ENCODE results near the gene MED12.
"Not testable (repeated sequence)": the region's sequence is repeated elsewhere in the genome, so short reads cannot be mapped to it uniquely, and the experiment has no call there.

Gene MED12

DNA sequence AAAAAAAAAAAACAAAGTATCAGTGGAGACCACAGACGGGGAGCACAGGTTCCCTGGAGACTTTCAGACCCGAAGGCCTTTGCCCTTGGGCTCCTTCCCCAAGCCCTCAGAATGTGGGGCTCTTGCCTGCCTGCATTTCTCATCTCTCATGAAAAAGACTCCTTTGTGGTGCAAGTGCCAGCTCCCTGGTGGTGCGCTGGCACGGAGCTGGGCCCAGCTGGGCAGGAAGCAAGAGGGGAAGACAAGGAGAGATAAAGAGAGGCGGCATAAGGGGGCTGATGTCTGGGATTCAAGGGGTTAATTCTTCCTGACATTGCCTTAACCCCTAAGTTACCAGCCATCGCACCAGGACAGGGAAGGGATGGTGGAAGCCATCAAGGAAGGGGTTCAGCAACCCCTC is 48.1 kb downstream of the MED12 start:
- no peak for DNase-seq

DNA sequence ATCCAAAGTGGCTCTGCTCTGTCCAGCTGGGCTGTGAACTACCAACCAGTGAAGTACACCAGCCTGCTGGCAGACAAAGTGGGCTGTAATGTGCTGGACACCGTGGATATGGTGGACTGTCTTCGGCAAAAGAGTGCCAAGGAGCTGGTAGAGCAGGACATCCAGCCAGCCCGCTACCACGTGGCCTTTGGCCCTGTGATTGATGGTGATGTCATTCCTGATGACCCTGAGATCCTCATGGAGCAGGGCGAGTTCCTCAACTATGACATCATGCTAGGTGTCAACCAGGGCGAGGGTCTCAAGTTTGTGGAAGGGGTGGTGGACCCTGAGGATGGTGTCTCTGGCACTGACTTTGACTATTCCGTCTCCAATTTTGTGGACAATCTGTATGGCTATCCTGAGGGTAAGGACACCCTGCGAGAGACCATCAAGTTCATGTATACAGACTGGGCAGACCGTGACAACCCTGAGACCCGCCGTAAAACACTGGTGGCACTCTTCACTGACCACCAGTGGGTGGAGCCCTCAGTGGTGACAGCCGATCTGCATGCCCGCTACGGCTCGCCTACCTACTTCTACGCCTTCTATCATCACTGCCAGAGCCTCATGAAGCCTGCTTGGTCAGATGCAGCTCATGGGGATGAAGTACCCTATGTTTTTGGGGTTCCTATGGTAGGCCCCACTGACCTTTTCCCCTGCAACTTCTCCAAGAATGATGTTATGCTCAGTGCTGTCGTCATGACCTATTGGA is 48.8 kb downstream of the MED12 start:
- DNase-seq: no peak

DNA sequence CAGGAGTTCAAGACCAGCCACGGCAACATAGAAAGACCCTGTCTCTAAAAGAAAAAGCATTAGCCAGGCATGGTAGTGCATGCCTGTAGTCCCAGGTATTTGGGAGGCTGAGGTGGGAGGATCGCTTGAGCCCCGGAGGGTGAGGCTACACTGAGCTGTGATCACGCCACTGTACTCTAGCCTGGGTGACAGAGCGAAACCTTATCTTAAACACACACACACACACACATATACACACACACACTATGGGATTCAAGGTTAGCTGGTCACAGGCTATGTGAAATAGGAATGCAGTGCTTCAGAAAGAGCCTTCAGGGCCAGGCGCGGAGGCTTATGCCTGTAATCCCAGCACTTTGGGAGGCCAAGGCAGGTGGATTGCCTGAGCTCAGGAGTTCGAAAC is 49.7 kb downstream of the MED12 start:
- DNase-seq: no peak

DNA sequence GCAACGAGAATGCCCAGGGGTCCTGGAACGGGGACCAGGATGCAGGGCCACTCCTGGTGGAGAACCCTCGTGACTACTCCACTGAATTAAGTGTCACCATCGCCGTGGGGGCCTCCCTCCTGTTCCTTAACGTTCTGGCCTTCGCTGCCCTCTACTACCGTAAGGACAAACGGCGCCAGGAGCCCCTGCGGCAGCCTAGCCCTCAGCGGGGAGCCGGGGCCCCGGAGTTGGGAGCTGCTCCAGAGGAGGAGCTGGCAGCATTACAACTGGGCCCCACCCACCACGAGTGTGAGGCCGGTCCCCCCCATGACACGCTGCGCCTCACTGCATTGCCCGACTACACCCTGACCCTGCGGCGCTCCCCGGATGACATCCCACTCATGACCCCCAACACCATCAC is 51.2 kb downstream of the MED12 start:
- no peak for DNase-seq

DNA sequence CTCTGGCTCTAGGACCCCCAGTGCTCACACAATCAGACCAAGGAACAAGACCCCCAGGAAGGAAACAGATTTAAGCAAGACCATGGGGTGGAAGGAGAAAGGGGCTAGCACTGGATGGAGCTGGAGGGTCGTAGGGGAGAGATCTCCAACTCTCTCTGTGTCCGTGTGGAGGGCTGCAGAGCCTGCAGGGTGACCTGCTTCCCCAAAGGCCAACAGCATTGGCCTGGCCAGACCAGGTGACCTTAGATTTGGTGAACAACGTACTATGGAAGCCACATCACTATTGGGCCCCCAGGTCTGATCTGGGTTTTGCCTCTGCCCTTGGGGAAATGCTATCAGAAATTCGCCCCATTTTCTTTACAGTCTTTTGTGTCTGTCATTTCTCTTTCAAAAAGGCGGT is 52.3 kb downstream of the MED12 start:
- DNase-seq: no peak

DNA sequence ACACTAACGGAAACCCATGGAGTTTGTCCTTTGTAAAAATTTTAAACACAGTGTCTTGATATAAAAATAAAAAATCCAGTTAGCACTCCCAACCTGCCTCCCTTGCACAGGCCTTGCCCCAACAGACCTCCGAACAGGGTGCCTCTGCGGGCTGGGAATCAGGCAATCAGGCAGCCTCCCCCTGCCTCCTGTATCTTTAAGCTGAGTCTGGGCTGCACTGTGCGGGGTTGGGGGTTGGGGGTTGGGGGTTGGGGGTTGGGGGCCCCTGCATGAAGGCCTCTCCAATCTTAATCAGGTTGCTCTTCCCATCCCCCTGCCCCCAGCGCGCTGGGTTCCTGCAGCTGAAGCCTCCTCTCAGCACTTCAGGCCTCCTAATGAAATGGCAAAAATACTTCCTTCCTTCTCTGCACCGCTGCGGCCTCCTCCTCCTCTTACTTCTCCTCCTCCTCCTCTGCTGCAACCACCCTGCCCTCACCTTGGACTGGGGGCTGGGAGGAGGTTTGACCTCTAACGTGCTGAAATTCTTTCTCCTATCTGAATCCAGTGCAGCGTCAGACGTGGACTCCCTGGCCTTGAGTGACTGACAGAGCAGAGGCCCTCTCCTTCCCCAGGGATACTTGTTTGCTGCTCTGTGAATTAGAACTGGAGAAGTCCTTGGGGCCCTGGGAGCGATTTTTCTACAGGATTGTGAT is 52.9 kb downstream of the MED12 start:
- DNase-seq: no peak

DNA sequence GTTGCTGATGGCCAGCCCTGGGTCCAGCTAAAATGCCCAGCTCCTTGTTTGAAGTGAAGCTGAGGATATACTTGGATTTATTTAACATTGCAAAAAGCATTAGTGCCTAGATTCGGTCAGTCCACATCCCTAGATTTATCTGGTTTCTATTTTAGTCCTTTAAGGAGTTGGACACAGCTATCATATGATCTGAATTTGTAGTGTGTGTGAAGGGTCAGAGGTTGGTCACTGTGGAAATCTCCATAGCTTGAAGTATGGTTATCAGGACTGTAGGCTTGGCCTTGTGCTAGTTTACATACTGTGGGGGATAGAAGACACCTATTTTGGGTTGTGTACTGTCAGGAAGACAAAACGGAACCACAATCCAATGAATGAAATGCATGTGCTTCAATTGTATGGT is 55.0 kb downstream of the MED12 start:
- no peak for DNase-seq

DNA sequence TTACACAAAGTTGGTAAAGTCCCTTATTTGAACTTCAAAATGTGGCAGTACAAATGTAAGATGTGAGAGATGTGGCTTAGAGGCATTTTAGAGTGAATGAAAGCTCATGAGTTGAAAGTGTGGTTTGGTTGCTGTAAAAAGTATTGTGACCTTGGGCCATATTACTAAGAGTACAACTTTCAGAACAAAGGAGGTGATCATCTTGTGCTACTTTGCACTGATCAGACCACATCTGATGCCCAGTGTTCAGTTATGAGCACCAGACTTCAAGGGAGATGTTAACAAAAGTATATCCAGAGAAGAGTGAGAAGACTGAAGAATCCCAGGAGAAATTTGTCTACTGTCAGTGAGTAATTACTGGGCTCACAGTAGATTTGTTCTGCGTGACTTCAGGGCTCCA is 56.4 kb downstream of the MED12 start:
- no peak for DNase-seq

DNA sequence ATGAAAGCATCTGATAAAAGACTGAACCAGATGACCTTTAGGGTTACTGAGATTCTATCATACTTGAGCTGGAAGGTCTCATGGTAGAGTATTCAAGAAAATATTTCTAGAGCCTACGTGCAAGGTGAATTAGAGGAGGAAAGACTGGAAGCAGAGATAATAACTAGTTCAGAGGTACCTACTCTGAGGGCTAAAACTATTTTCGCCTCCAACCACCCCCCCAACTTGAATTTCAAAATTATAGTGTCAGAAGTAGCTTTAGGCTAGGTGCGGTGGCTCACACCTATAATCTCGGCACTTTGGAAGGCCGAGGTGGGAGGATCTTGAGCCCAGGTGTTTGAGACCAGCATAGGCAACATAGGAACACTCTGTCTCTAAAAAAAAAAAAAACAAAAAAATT is 57.1 kb downstream of the MED12 start:
- no peak for DNase-seq

DNA sequence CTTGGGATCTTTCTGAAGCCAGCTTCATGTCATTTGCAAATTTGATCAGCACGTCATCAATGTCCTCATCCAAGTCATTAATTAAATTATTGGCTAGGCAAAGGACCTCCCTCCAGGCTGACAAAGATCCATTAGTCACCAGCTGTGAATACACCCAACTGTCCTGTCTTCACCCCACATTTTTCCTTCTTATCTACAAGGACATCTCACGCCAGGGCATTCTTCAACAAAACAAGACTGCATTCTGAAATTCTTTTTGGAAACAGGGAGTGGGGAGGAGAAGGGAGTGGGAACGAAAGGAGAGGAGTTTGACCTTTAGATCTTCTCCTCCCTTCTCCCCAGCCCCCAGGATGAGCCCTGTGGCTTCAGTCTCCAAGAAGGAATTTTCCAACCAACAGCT is 58.9 kb downstream of the MED12 start:
- DNase-seq: no peak

DNA sequence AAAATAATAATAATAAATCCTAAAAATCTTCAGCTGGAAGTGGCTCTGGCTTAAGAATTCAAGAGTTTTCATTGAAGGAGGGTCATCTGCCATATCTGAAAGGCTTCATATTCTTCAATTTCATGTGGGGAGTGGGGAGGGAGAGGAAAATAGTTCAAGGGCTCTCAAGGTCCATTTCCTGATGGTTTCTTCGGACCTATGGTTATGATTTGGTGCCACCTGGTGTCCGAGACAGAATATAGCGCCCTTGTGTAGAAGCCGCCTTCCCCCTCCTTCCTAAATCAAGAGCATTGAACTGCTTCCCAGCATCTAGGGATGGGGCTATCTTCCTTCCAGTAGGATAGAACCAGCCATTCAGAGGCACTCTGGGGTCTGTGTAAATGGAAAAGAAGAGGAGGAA is 60.5 kb downstream of the MED12 start:
- peak; percentile 82 for DNase-seq

DNA sequence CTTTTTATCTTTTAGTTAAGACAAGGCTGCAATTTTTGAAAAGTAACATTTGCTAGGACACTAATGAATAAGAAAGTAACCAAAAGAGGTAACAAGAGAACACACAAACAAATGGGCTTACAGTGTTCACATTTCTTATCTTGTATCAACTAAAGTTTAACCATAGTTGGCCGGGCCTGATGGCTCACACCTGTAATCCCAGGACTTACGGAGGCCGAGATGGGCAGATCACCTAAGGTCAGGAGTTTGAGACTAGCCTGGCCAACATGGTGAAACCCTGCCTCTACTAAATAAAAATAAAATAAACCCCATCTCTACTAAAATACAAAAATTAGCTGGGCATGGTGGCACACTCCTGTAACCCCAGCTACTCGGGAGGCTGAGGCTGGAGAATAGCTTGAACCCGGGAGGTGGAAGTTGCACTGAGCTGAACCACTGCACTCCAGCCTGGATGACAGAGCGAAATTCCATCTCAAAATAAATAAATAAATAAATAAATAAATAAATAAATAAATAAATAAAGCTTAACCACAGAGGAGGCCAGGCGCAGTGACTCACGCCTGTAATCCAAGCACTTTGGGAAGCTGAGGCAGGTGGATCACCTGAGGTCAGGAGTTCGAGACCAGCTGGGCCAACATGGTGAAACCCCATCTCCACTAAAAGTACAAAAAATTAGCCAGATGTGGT is 62.3 kb downstream of the MED12 start:
- DNase-seq: not testable (repeated sequence)

DNA sequence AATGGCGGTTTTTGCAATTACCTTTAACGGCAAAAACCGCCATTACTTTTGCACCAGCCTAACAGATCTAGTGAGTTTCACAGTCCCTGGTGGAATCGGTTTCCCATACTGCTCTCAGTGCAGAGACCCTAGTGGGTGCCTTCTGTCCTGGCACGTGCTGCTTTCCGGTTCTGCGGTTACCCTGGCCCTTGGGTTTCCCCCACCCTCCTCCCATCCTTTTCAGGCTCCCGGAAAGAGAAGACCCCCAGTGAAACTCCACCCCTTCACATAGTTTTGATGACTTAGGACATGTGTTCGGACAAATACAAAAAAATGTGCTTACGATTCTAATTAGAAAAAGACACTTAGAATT is 63.1 kb downstream of the MED12 start:
- no peak for DNase-seq

DNA sequence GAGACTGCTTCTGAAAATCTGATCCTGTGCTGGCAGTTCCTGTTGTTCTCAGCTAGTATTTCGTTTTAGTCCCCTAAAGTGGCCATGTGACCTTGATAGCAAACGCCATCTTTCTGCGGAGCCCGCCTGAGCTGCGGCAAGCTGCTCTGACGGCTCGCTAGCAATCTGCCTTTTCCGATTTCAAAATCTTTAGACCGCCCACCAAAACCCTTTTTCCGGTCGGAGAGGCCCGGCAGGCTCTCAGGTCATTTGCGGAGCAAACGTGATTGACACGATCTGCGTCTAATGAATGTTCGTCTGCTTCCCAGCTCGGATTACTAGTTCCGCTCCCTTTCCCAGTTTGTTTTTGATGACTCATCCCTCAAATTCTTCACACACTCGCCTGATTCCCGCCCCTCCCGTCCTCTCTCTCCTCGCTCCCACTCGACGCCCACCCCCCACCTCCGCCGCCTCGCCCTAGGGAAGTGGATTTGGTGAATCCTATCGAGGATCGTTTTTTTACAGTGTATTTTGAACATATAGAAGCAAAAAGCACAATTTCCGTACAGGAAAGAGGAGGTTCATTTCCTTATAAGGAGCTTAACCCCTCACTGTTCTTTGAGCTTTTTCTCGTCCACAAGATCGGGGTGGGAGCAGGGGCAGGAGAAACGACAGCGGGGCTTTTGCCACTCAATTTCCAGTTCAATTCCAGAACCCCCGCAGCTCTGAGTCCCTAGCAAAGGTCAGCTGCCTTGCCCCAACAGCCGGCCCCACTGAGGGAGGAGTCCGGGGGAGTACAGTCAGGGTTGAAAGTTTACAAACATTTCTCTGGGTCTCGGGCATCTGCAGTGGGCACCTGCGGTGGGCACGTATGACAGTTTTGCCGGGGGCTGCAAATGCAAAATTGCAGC is 63.8 kb downstream of the MED12 start:
- peak; percentile 28 for DNase-seq

DNA sequence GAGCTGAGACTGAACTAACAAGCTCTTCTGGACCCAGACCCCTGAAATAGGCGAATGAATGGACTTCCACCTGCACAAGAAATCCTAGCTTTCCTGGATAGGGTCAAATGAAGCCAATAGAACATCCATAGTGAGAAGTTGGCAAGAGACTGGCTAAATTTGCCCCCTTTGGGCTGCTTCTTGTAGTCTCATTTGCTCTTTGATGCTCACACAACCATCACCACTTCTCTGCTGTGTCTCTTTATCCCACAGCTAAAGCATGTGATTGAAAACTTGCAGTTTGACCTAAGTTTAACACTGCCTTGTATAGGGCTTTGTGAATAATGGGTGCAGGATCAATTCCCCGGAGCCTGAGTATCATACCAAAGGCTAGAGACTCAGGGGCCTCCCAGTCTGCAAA is 64.5 kb downstream of the MED12 start:
- no peak for DNase-seq

DNA sequence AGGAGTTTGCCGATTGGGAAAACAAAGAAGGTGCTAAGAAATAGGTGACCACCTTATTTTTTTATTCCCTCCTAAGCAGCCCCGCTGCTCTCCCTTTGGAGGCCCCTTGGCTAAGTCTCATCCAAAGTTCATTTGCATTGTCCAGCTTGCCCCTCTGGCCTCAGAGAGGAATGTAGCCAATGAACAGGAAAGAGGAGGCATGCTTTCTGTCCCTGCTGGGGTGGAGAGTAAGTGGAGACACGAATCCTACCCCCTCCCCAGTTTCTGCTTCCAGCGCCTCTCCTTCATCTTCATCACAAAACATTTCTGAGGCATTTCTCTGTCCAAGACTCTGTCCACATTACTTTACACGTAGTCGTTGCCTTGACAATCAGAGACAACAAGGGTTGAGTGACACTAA is 64.9 kb downstream of the MED12 start:
- no peak for DNase-seq

DNA sequence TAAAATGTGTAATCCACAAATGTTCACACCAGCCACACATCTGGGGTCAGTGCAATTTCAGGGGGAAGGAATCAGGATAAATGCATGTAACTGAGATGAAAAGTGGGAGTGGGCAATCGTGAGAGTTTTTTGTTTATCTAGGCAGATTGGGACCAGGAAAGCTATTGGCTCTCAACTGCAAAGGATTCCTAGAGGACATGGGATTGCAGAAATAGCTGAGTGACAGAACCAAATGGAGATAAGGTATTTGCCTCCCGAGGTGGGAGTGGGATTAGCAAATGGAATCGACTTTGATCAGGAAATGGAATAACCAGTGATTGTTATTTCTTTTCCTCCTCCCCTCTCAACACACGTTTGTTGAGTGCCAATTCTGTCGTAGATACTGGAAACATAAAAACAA is 65.7 kb downstream of the MED12 start:
- no peak for DNase-seq

DNA sequence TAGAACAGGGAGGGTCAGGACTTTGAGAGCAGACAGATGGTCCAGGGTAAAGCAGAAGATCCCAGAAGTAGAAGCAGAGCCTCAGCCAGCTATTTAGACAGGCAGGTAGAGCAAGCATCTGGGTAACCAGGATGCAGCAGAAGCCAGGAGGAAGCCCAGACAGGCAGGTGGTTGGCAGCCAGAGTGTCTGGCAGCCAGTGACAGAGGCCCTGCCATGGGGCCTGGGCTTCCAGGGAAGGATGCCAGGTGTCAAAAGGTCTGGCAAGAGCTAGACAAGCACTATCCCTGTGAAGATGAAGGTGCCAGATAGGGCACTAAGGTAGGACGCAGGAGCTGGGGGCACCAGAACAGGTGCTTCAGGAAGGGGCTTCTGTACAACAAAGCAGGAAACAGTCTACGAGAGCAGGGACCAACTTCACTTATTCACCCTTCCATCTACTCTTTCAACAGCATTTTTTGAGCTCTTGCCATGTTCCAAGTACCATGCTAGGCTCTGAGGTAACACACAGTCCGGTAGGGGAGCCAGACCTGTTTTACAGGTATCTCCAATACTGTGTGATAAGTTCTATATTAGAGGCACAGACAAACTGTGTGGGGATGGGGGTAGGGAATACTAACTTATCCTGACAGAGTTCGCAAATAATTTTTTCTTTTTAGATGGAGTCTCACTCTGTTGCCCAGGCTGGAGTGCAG is 66.6 kb downstream of the MED12 start:
- no peak for DNase-seq

DNA sequence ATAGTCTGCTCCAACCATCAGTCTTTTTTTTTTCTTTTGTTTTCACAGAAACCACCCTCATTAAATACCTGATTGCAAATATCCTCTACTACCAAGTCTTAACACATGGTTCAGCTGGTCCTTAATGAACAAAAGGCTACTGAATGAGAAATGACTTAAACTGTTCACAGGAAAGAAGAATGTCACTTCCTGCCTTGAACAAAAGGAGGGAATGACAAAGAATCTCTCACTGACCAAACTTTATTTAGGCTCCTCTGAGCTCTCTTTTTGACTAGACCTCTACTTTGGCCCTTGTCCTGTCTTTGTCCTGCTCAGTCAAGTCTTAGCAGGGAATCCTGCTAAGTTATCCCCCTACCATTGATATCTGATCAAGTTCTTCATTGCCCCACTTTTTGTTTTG is 72.9 kb downstream of the MED12 start:
- DNase-seq: no peak

Measured in NCI-H82 (cell line).